Placental epithelial cell (primary cell): Measurements from ENCODE around the gene GJA4. TPM values are rescaled to one million over a fixed set of nuclear protein-coding genes. Genes with fewer than 3 reads are reported as not detected.

Experiments
- total RNA-seq: library from RNA; depleted of rRNA; stranded (reverse); fragments of >200 nt; gene quantifications from 2 replicates; pipeline ENCODE4 v1.2.3, GENCODE V29; 2012

The GJA4 gene
- 0.11 TPM in 1 of 2 replicates, not detected in the other for total RNA-seq

DNA sequence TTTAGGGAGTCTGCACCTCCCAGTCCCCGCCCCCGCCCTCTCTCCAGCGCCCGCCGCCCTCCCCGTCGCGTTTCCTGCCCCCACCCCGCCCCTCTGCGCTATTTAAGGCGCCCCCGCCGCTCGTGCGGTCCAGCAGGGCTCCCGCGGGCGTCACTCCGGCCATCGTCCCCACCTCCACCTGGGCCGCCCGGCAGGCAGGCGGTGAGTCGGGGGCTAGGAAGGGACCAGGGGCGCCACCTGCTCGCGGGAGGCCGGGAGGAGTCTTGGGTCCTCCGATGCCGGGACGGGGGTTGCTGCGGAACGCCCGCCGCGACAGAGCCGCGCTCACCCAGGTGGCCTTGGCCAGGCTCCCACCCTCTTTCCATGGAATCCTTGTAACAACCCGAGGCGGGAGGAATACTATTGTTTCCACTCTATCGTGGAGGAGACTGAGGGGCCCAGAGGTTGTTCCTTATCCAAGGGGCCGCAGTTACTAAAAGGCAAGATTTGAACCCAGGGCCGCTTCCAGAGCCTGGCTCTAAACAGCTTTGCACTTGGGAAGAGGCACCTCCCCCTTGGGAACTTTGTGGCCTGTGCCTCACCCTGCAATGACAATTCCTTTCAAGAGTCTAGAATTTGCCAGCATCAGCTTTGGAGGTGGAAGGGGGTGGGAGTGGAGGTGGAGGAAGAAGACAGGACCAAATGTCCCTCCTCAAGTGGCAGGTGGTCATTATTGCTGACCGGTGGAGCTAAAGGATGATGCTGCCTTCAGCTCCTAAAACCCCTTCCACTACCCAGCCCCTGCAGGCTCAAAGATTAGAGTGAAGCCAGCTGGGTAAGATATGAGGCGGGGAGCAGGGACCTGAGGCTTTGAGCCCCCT, at the start of gene GJA4:
TSS of gene GJA4 (plus strand) at position 132 of the 860 bp plus-strand sequence. CDS start 1,215 bp downstream, outside the sequence.

DNA sequence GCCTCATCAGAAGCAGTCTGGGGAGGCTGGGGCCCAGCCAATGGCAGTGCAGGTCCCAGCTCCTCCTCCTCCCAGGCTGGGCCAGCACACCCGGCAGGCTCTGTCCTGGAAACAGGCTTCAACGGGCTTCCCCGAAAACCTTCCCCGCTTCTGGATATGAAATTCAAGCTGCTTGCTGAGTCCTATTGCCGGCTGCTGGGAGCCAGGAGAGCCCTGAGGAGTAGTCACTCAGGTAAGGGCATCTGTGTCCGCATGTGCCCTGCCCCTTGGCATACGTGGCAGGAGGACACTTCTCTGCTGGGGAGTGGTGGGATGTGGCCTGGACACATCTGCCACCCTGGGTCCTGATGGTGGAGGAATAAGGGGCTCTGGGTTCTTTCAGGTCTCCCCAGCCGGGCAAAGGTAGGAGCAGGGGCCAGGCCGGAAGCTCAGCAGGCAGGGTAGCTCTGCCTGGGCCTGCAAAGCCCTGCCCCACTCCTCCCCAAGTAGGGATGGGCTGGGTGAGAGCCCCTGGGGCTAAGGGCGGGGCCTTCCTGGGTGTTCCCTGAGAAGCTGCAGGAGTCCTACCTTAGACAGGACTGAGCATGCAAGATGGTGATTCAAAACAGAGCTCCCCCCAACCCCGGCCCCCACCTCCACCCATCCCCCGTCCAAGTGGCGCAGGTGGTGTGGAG, 37.7 kb upstream of the GJA4 start, which contains the start of gene GJB5:
TSS of gene GJB5 (plus strand) at position 84 of the 674 bp plus-strand sequence. CDS start 2,284 bp downstream, outside the sequence.

GRCh38 chr1:34759503-34760357, 33.1 kb upstream of the GJA4 start, which contains the start of gene GJB4:
Gene GJB4 (plus strand): TSS chr1:34759740. CDS start chr1:34761255, 1,515 bp downstream.

DNA sequence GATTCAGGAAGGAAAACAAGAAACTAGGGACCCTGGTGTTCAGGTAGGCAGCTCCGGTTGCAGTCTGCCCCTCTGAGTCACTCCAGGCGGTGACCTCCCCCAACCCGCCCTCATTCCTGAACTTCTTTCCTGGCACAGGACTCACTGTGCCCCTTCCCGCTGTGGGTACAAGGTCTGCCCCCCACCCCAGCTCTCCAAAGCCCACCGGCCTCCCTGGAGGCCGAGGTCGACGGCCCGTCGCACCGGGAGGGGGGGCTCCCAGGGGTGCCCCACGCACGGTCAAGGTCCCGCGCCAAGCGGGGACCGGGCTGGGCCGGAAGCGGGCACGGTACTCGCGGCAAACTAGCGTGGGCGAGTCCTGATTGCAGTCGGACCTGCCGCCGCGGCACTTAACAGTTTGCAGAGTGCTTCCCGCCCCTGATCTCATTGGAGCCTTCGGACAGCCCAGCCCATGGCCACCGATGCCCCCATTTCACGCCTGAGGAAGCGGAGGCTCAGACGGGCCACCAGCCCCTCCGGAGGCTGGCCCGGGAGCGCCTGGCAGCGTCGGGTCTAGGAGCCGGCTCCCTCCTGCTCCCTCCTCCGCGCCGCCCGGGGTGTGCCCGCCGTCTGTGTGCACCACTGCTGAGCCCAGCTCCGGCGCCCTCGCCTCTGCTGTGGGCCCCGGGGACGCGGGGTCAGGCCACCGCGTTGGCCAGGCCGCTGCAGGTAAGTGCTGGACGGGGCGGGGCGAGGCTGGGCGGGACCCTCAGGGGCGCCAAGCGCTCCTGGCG, 11.5 kb upstream of the GJA4 start, which contains the start of gene GJB3:
TSS of gene GJB3 (plus strand) at position 144 of the 773 bp plus-strand sequence. CDS start 3,549 bp downstream, outside the sequence.

Other genes starting within 250 kb of the GJA4 start
- 42.8 and 56.9 TPM in 2 replicates for gene GJB5, start 38.0 kb upstream of the GJA4 start, total RNA-seq
- 1.6 and 1.7 TPM in 2 replicates for gene GJB4, start 33.3 kb upstream of the GJA4 start, total RNA-seq
- 106 and 178 TPM in 2 replicates for gene GJB3, start 11.8 kb upstream of the GJA4 start, total RNA-seq
- 15.3 and 25.7 TPM in 2 replicates for gene SMIM12, start 66.8 kb downstream of the GJA4 start, total RNA-seq
- under 0.01 TPM in 2 replicates for gene DLGAP3, start 136.7 kb downstream of the GJA4 start, total RNA-seq
- gene TMEM35B, start 192.3 kb downstream of the GJA4 start, total RNA-seq, result 13.0 and 15.9 TPM in 2 replicates
- 14.9 and 26.3 TPM in 2 replicates for gene ZMYM6, start 238.9 kb downstream of the GJA4 start, total RNA-seq